NCI-H2107 treated with DMSO at 0.1 percent for 48 hours (cell line): Measurements from ENCODE around the gene SELENOO.

Experiments
- DNase-seq: peaks from one replicate; lab custom pipeline; 2025; ENCODE audit not compliant: unreplicated experiment; lab: John Stamatoyannopoulos, UW

The SELENOO gene

GRCh38 chr22:50184004-50184901 is 16.6 kb upstream of the SELENOO start:
- no peak for DNase-seq

- DNase-seq: no peak
These were observed 15.9 kb upstream of the SELENOO start for GRCh38 chr22:50184902-50185374.

- DNase-seq: no peak
These were observed 15.3 kb upstream of the SELENOO start, which contains the start of gene TRABD for GRCh38 chr22:50185375-50186087. Gene TRABD (plus strand): TSS chr22:50185913. CDS start chr22:50193061, 7,148 bp downstream.

GRCh38 chr22:50186181-50186714 is 14.6 kb upstream of the SELENOO start:
- DNase-seq: no peak

GRCh38 chr22:50186761-50187523 is 13.9 kb upstream of the SELENOO start:
- no peak for DNase-seq

GRCh38 chr22:50188356-50188755 is 12.5 kb upstream of the SELENOO start:
- no peak for DNase-seq

GRCh38 chr22:50189184-50189848 is 11.5 kb upstream of the SELENOO start:
- DNase-seq: no peak

- no peak for DNase-seq
These were observed 11.0 kb upstream of the SELENOO start for GRCh38 chr22:50189849-50190181.

GRCh38 chr22:50190182-50190940 is 10.4 kb upstream of the SELENOO start:
- no peak for DNase-seq

- DNase-seq: no peak
These were observed 9.7 kb upstream of the SELENOO start for GRCh38 chr22:50190941-50191741.

- no peak for DNase-seq
These were observed 8.2 kb upstream of the SELENOO start for GRCh38 chr22:50192436-50193204.

GRCh38 chr22:50193621-50194020 is 7.2 kb upstream of the SELENOO start:
- DNase-seq: no peak

- DNase-seq: no peak
These were observed 6.6 kb upstream of the SELENOO start for GRCh38 chr22:50194037-50194805.

- no peak for DNase-seq
These were observed 4.6 kb upstream of the SELENOO start for GRCh38 chr22:50196256-50196655.

GRCh38 chr22:50197000-50197800 is 3.6 kb upstream of the SELENOO start:
- no peak for DNase-seq

GRCh38 chr22:50197856-50198623 is 2.8 kb upstream of the SELENOO start:
- no peak for DNase-seq
